Ascending aorta (tissue), 2 donors: ENCODE results near the gene SP7. TPM values are rescaled to one million over a fixed set of nuclear protein-coding genes. Genes with fewer than 3 reads are reported as not detected.

ENCODE experiments used
- DNase-seq, 2 donors: peaks; one replicate each; pipeline ENCODE4 v3.0.0-alpha.2; 2019; ENCODE audit warnings: low spot score in 2 of 2
- H3K27ac ChIP-seq, 2 donors: fragments of 200-600 bp; sonication (generic); one replicate each; pipeline ENCODE4 v1.5.1; 2016 to 2017; ENCODE audit warnings: mild to moderate bottlenecking in 1 of 2
- H3K27me3 ChIP-seq: fragments of 200-600 bp; sonication (generic); one replicate; pipeline ENCODE4 v1.5.1; 2017
- H3K36me3 ChIP-seq, 2 donors: fragments of 200-600 bp; sonication (generic); one replicate each; pipeline ENCODE4 v1.5.1; 2016
- H3K4me1 ChIP-seq, 2 donors: fragments of 200-600 bp; sonication (generic); one replicate each; pipeline ENCODE4 v1.5.1; 2016 to 2017; ENCODE audit warnings: mild to moderate bottlenecking in 1 of 2
- H3K4me3 ChIP-seq, 2 donors: fragments of 200-600 bp; sonication (generic); one replicate each; pipeline ENCODE4 v1.5.1; 2016 to 2017; ENCODE audit warnings: mild to moderate bottlenecking in 1 of 2
- H3K9me3 ChIP-seq, 2 donors: fragments of 200-600 bp; sonication (generic); one replicate each; pipeline ENCODE4 v1.5.1; 2016
- intact Hi-C: fragments of 100-400 bp; cut with DNase I; formaldehyde crosslinking; loops from one replicate; pipeline ENCODE4 v1.15.1; 2023
- total RNA-seq: library from RNA; depleted of rRNA; stranded (reverse); fragments of >200 nt; gene quantifications from one replicate; pipeline ENCODE4 v1.1.0, GENCODE V29; 2016
- TF ChIP-seq, protein P1 (sequence below), 3 experiments: fragments of 200-600 bp in 2 of 3; fragments of 450-650 bp in 1 of 3; sonication (generic) in 2 of 3; IDR thresholded peaks; one replicate each; pipeline ENCODE4 v1.5.1; 2016 to 2019; ENCODE audit warnings: antibody characterized with exemption in 3 of 3, mild to moderate bottlenecking in 1 of 3, moderate library complexity in 1 of 3

SP7 gene
- total RNA-seq, 1 donor from 2014 or later: not detected

GRCh38 chr12:53347905-53348304 lies 11.8 kb upstream of the SP7 start:
- no peaks in the 10 kb centered on the region for H3K36me3 ChIP-seq
- H3K4me3 ChIP-seq: no peak overlapping the region
- intact Hi-C loops: no loop called here
- DNase-seq: no peak
- no peaks in the 10 kb centered on the region for H3K9me3 ChIP-seq
- H3K27ac ChIP-seq: no peak overlapping the region
- peaks cover 0 to 11% of the 10 kb centered on the region in 2 donors for H3K4me1 ChIP-seq
- H3K27me3 ChIP-seq: no peaks in the 10 kb centered on the region
- TF ChIP-seq, protein P1, sequence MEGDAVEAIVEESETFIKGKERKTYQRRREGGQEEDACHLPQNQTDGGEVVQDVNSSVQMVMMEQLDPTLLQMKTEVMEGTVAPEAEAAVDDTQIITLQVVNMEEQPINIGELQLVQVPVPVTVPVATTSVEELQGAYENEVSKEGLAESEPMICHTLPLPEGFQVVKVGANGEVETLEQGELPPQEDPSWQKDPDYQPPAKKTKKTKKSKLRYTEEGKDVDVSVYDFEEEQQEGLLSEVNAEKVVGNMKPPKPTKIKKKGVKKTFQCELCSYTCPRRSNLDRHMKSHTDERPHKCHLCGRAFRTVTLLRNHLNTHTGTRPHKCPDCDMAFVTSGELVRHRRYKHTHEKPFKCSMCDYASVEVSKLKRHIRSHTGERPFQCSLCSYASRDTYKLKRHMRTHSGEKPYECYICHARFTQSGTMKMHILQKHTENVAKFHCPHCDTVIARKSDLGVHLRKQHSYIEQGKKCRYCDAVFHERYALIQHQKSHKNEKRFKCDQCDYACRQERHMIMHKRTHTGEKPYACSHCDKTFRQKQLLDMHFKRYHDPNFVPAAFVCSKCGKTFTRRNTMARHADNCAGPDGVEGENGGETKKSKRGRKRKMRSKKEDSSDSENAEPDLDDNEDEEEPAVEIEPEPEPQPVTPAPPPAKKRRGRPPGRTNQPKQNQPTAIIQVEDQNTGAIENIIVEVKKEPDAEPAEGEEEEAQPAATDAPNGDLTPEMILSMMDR (IDR thresholded peaks at IDR 0.05): no peak

- TF ChIP-seq, protein P1 (IDR thresholded peaks at IDR 0.05): no peak
- Histone ChIP-seq H3K4me1 (peaks cover 0 to 11% of the 10 kb centered on the region in 2 donors), H3K27ac (peak overlapping the region; percentile 74 to 81), H3K36me3 (no peaks in the 10 kb centered on the region), H3K27me3 (no peaks in the 10 kb centered on the region), H3K4me3 (no peak overlapping the region), H3K9me3 (no peaks in the 10 kb centered on the region)
- intact Hi-C loops: no loop called here
- DNase-seq: no peak
Observed at GRCh38 chr12:53346491-53346890, 10.3 kb upstream of the SP7 start.

GRCh38 chr12:53345486-53346188 lies 9.5 kb upstream of the SP7 start:
- Histone ChIP-seq H3K4me3 (peak overlapping the region; percentile 53 to 81), H3K27me3 (no peaks in the 10 kb centered on the region), H3K4me1 (peaks cover 0 to 11% of the 10 kb centered on the region in 2 donors), H3K36me3 (no peaks in the 10 kb centered on the region), H3K9me3 (no peaks in the 10 kb centered on the region), H3K27ac (peak overlapping the region; percentile 74 to 81)
- TF ChIP-seq, protein P1 (IDR thresholded peaks at IDR 0.05): no peak
- intact Hi-C loops: loop anchor here (1.0 kb wide), 1 partner anchor 21 kb away; no protein-coding TSS in a partner anchor
- no peak for DNase-seq

DNA sequence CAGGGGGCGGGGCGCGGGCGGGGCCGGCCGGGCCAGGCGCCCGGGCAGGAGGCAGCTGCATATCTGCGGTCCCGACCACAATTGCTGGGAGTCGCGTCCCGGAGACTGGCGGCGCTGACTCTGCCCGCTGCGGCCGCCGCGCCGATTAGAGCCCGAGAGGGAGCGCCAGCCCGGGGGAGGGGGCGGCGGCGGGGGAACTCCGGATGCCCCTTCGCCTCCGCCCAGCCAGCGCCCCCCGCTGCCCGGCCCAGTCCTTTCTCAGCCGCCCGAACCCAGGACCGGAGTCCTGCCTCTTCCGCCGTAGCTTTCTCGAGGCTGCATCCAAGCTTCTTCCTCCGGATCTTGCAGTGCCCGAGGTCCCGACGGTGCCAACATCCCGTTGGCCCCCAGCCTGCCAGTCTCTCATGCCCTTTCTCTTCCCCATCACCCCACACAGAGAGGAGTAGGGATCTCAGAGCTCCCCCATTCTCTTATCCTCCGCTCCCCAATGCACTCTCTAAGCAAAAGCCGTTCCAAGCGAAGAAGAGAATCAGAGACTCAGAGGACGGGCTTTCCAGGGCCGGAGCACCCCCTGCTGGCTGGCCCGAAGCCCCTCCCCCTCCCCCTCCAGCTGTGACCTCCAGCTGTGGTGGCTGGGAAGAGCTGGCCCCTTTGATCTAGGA lies 8.8 kb upstream of the SP7 start:
- peak overlapping the region; percentile 74 to 81 for H3K27ac ChIP-seq
- H3K4me3 ChIP-seq: peak overlapping the region; percentile 53 to 81
- H3K27me3 ChIP-seq: no peaks in the 10 kb centered on the region
- H3K9me3 ChIP-seq: no peaks in the 10 kb centered on the region
- intact Hi-C loops: loop anchor here (1.0 kb wide), 1 partner anchor 21 kb away; no protein-coding TSS in a partner anchor
- TF ChIP-seq, protein P1 (IDR thresholded peaks at IDR 0.05): peak; percentile 71 to 82 (median 82)
- H3K4me1 ChIP-seq: peaks cover 0 to 11% of the 10 kb centered on the region in 2 donors
- H3K36me3 ChIP-seq: no peaks in the 10 kb centered on the region
- peak; percentile 19 to 89 for DNase-seq

DNA sequence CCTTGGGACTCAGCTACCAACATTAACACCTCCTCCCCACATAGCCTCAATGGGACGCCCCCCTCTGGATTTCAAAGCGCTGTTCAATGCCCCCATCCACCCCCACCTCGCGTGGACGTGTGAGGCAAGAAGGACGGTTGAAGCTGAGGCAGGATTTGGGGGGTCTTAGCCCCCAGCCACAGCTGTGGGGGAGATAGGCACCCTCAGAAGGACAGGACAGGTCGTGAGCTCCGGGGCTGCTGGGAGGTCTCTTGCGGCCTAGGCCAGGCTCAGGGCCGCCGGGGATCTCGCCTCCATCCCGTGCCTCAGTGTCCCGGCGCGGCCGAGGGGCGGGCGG lies 8.3 kb upstream of the SP7 start:
- TF ChIP-seq, protein P1 (IDR thresholded peaks at IDR 0.05): no peak
- intact Hi-C loops: no loop called here
- no peak for DNase-seq
- Histone ChIP-seq H3K4me3 (peak overlapping the region; percentile 53 to 81), H3K36me3 (no peaks in the 10 kb centered on the region), H3K4me1 (peaks cover 0 to 11% of the 10 kb centered on the region in 2 donors), H3K9me3 (no peaks in the 10 kb centered on the region), H3K27ac (peak overlapping the region; percentile 74 to 81), H3K27me3 (no peaks in the 10 kb centered on the region)
